ENCODE data around the gene DCBLD2. TPM values are rescaled to one million over a fixed set of nuclear protein-coding genes. Genes with fewer than 3 reads are reported as not detected.
"Not testable (repeated sequence)": the region's sequence is repeated elsewhere in the genome, so short reads cannot be mapped to it uniquely, and the experiment has no call there.

The DCBLD2 gene
- total and polyA plus RNA-seq, 2 donors (not counting 3 experiments of a cell fraction or from before 2014, with no cell fraction given), result 28.7 to 77.3 TPM

- no peak overlapping the region for H3K4me3 ChIP-seq (replicated peaks in 1 of 3; ENCODE audit: insufficient read depth in 1 of 3, low read depth in 1 of 3, low read length in 3 of 3)
- CTCF ChIA-PET, result no interaction called here
- TF ChIP-seq MAX (IDR thresholded peaks at IDR 0.05; ENCODE audit: insufficient read depth, insufficient read length), result no peak
- no peak for TF ChIP-seq CTCF (IDR thresholded peaks at IDR 0.05; ENCODE audit: extremely low read depth in 1 of 2, insufficient read depth in 1 of 2, low read depth in 1 of 2, low read length in 2 of 2)
- no peak for TF ChIP-seq JUN (IDR thresholded peaks at IDR 0.05; ENCODE audit: borderline replicate concordance, insufficient read depth, insufficient read length, low read depth)
- TF ChIP-seq MYC (IDR thresholded peaks at IDR 0.05; ENCODE audit: low read depth, low read length), result no peak
- no peak for TF ChIP-seq FOS (IDR thresholded peaks at IDR 0.05; ENCODE audit: borderline replicate concordance, insufficient read depth, low read length)
- no peak for TF ChIP-seq GATA2 (IDR thresholded peaks at IDR 0.05; ENCODE audit: insufficient read depth, insufficient read length, low read depth, low read length)
- peak; percentile 74 for DNase-seq (ENCODE audit: low read depth, low spot score)
- H4K20me1 ChIP-seq (replicated peaks; ENCODE audit: control insufficient read depth, extremely low read depth, insufficient read depth, low read length), result peaks cover 3% of the 10 kb centered on the region
- no peaks in the 10 kb centered on the region for H3K4me1 ChIP-seq (ENCODE audit: control insufficient read depth, extremely low read depth, insufficient read depth, low read length)
- BruUV-seq (replicated peaks), result no TSS peak
- POLR2A ChIA-PET, result no interaction called here
- intact Hi-C loops (cut with micrococcal nuclease) (no loop called here), dilution Hi-C loops (cut with MboI; ENCODE audit: extremely low pct_ligation_motif_present, low sequenced_read_pairs) (no loop called here)
- H3K36me3 ChIP-seq (ENCODE audit: control insufficient read depth in 2 of 2, extremely low read depth in 1 of 2, insufficient read depth in 2 of 2, low read length in 2 of 2), result no peaks in the 10 kb centered on the region
- H2AFZ ChIP-seq (ENCODE audit: low read depth, low read length), result no peak overlapping the region
- H3K9me3 ChIP-seq (replicated peaks; ENCODE audit: control insufficient read depth, insufficient read depth, low read length), result no peaks in the 10 kb centered on the region
- H3K4me2 ChIP-seq (ENCODE audit: insufficient read depth, low read length), result no peak overlapping the region
- H3K9me1 ChIP-seq (replicated peaks; ENCODE audit: control insufficient read depth, extremely low read depth, insufficient read depth, low read length), result no peaks in the 10 kb centered on the region
- no peak overlapping the region for H3K27ac ChIP-seq (ENCODE audit: insufficient read depth, low read depth, low read length)
- H3K27me3 ChIP-seq (ENCODE audit: control insufficient read depth in 2 of 2, insufficient read depth in 2 of 2, low read length in 2 of 2), result no peaks in the 10 kb centered on the region
- peaks cover 52% of the 10 kb centered on the region for H3K79me2 ChIP-seq (ENCODE audit: control insufficient read depth, insufficient read depth, low read length)
- no peak overlapping the region for H3K9ac ChIP-seq (replicated peaks; ENCODE audit: extremely low read depth, insufficient read depth, low read length)
- FAIRE-seq, result no peak
Observed at GRCh38 chr3:98869391-98869790, 32.1 kb downstream of the DCBLD2 start.

GRCh38 chr3:98857971-98858370 lies 43.5 kb downstream of the DCBLD2 start:
- H3K4me2 ChIP-seq (ENCODE audit: insufficient read depth, low read length); H3K4me3 ChIP-seq (replicated peaks in 1 of 3; ENCODE audit: insufficient read depth in 1 of 3, low read depth in 1 of 3, low read length in 3 of 3); CTCF ChIA-PET; intact Hi-C loops (cut with micrococcal nuclease); POLR2A ChIA-PET; H4K20me1 ChIP-seq (replicated peaks; ENCODE audit: control insufficient read depth, extremely low read depth, insufficient read depth, low read length); FAIRE-seq; H3K27ac ChIP-seq (ENCODE audit: insufficient read depth, low read depth, low read length); H2AFZ ChIP-seq (ENCODE audit: low read depth, low read length); H3K27me3 ChIP-seq (ENCODE audit: control insufficient read depth in 2 of 2, insufficient read depth in 2 of 2, low read length in 2 of 2); H3K9me1 ChIP-seq (replicated peaks; ENCODE audit: control insufficient read depth, extremely low read depth, insufficient read depth, low read length); H3K36me3 ChIP-seq (ENCODE audit: control insufficient read depth in 2 of 2, extremely low read depth in 1 of 2, insufficient read depth in 2 of 2, low read length in 2 of 2); H3K9me3 ChIP-seq (replicated peaks; ENCODE audit: control insufficient read depth, insufficient read depth, low read length); DNase-seq (ENCODE audit: low read depth, low spot score); H3K9ac ChIP-seq (replicated peaks; ENCODE audit: extremely low read depth, insufficient read depth, low read length); dilution Hi-C loops (cut with MboI; ENCODE audit: extremely low pct_ligation_motif_present, low sequenced_read_pairs); BruUV-seq (replicated peaks): not testable (repeated sequence)
- Histone ChIP-seq H3K79me2 (ENCODE audit: control insufficient read depth, insufficient read depth, low read length) (peaks cover 52% of the 10 kb centered on the region), H3K4me1 (ENCODE audit: control insufficient read depth, extremely low read depth, insufficient read depth, low read length) (peaks cover 13% of the 10 kb centered on the region)

GRCh38 chr3:98857258-98857657 lies 44.2 kb downstream of the DCBLD2 start:
- DNase-seq (ENCODE audit: low read depth, low spot score); H3K9me3 ChIP-seq (replicated peaks; ENCODE audit: control insufficient read depth, insufficient read depth, low read length); FAIRE-seq; H4K20me1 ChIP-seq (replicated peaks; ENCODE audit: control insufficient read depth, extremely low read depth, insufficient read depth, low read length); intact Hi-C loops (cut with micrococcal nuclease); H3K27ac ChIP-seq (ENCODE audit: insufficient read depth, low read depth, low read length); H3K9me1 ChIP-seq (replicated peaks; ENCODE audit: control insufficient read depth, extremely low read depth, insufficient read depth, low read length); dilution Hi-C loops (cut with MboI; ENCODE audit: extremely low pct_ligation_motif_present, low sequenced_read_pairs); H3K9ac ChIP-seq (replicated peaks; ENCODE audit: extremely low read depth, insufficient read depth, low read length); CTCF ChIA-PET; H3K36me3 ChIP-seq (ENCODE audit: control insufficient read depth in 2 of 2, extremely low read depth in 1 of 2, insufficient read depth in 2 of 2, low read length in 2 of 2); H2AFZ ChIP-seq (ENCODE audit: low read depth, low read length); H3K4me2 ChIP-seq (ENCODE audit: insufficient read depth, low read length); BruUV-seq (replicated peaks); POLR2A ChIA-PET; H3K27me3 ChIP-seq (ENCODE audit: control insufficient read depth in 2 of 2, insufficient read depth in 2 of 2, low read length in 2 of 2); H3K4me3 ChIP-seq (replicated peaks in 1 of 3; ENCODE audit: insufficient read depth in 1 of 3, low read depth in 1 of 3, low read length in 3 of 3): not testable (repeated sequence)
- peaks cover 13% of the 10 kb centered on the region for H3K4me1 ChIP-seq (ENCODE audit: control insufficient read depth, extremely low read depth, insufficient read depth, low read length)
- peaks cover 56% of the 10 kb centered on the region for H3K79me2 ChIP-seq (ENCODE audit: control insufficient read depth, insufficient read depth, low read length)
